IMR-90 (cell line): Measurements from ENCODE around the gene PPP1R2. TPM values are rescaled to one million over a fixed set of nuclear protein-coding genes. Genes with fewer than 3 reads are reported as not detected.

Experiments
- microRNA-seq, 2 experiments: library from miRNA; stranded (forward) in 1 of 2; unstranded in 1 of 2; fragments of 10-50 nt in 1 of 2; fragments of <30 nt in 1 of 2; gene quantifications in 1 of 2; microRNA quantifications in 1 of 2; one replicate each; pipeline versions ENCODE3 to v1.1.0; 2013 to 2020; ENCODE audit not compliant: insufficient read depth in 1 of 2, insufficient read length in 1 of 2, unreplicated experiment in 1 of 2
- polyA plus RNA-seq, 3 experiments: library from polyadenylated mRNA; depleted of rRNA; stranded (reverse); fragments of >200 nt; gene quantifications; 2 replicates each; pipeline ENCODE4 v1.2.3, GENCODE V29; 2012; ENCODE audit warnings: low replicate concordance in 1 of 3
- small RNA-seq, 5 experiments: library from RNA; depleted of rRNA; stranded (forward); fragments of <200 nt; gene quantifications; one replicate each; pipeline ENCODE3, GENCODE V24; 2012
- total RNA-seq: library from RNA; depleted of rRNA; stranded (reverse); fragments of >200 nt; gene quantifications from 2 replicates; pipeline ENCODE4 v1.2.3, GENCODE V29; 2012; rRNA removed

PPP1R2 gene
- total and polyA plus RNA-seq, 2 of the 4 experiments (the other 2 are of a cell fraction): 9.2 to 36.0 TPM

Small RNA genes lying within 50 kb of the gene (microRNA-seq; reads per million reads assigned to microRNA genes)
- gene RN7SL73P (ENCODE audit: insufficient read depth, insufficient read length) (not detected), gene RNU6ATAC24P (ENCODE audit: insufficient read depth, insufficient read length) (not detected)

Small RNA genes lying within 50 kb of the gene (small RNA-seq; reads per million reads assigned to genes)
- gene RN7SL73P (0 reads per million in 5 experiments), gene RNU6ATAC24P (0 reads per million in 5 experiments)

Other genes with a start within 250 kb of the PPP1R2 start
- gene ACAP2, start 100.3 kb downstream of the PPP1R2 start, total RNA-seq: 35.1 and 55.8 TPM in 2 replicates
- gene ACAP2, start 100.3 kb downstream of the PPP1R2 start, polyA plus RNA-seq (2012; rRNA removed): 8.3 and 11.9 TPM in 2 replicates
- not detected in 2 replicates for gene APOD, start 40.6 kb upstream of the PPP1R2 start, total RNA-seq
- gene APOD, start 40.6 kb upstream of the PPP1R2 start, polyA plus RNA-seq (2012; rRNA removed): 0.16 and 0.36 TPM in 2 replicates
- not detected in 2 replicates for gene MUC20, start 177.7 kb upstream of the PPP1R2 start, total RNA-seq
- gene MUC20, start 177.7 kb upstream of the PPP1R2 start, polyA plus RNA-seq (2012; rRNA removed): 0.12 and 0.24 TPM in 2 replicates